NCI-H1417 (cell line): ENCODE measurements around the gene ERAP2.
A peak's percentile ranks its signal among the peaks of the same experiment; 100 is the strongest.

Experiments
- DNase-seq, 3 experiments: peaks; one replicate each; lab custom pipeline; 2025; lab: John Stamatoyannopoulos, UW

ERAP2 gene

DNA sequence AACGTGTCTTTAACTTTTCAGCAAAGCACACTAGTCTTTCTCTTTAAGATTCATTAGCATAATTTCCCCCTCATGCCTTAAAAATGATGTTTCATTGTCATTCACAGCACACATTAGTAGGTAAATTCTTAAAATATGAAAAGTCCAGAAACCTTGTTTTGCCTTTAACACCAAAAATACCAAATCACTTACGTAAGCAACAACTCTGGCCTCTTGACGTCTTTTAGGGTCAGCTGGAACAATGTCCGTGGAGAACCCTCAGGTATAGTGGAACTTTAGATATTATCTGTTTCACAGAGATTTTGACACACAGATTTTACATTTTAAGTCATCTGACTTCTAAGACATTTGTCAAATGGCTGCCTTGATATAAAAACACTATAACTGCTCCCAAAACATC, 90.5 kb downstream of the ERAP2 start:
- DNase-seq, result no peak

- DNase-seq, result no peak
Measured at GRCh38 chr5:96967400-96967799, 91.1 kb downstream of the ERAP2 start.

DNA sequence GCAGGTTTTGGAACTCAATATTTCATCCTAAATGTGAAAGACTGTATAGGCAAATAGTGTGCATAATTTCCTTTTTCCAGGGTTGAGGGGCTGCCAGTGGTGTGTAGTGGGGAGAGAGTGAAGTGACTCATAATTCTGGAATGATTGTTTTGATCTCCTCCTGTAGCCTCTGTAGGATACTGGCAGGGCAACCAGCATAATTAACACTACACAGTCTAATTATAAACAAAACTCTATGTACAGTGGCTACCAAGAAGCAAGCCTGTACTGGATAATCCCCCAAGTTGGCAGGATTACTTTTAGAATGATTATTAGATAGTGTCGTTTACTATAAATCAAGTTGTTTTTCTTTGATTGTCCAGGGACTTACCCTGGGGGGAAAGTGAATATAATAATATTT, 91.8 kb downstream of the ERAP2 start:
- DNase-seq, result peak in 2 of 3 experiments; percentile 2 to 44

DNA sequence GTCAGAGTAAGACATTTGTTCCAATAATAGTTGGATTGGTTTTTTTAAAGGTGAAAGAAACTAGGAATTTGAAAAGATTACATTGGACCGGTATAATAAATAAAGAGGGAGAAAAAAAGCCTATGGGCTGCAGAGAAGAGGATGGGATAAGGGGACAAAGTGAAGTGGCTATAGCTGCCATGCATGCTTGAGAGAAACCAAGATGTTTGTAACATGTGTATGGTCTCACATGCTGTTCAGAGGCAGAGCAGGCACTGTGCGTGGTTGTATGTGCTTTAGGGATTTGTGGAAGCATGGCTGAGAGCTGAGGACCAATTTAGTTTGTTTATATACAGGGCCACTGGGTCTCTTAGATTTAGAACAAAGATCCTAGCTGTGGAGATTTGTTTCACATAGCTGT, 92.3 kb downstream of the ERAP2 start:
- peak in 2 of 3 experiments; percentile 6 to 31 for DNase-seq
